Endometrium (tissue), 2 donors: Measurements from ENCODE around the gene TRAM2.

Experiments used
- FAIRE-seq: peaks from 2 replicates; lab custom pipeline; 2012; peaks lifted over from hg19 to GRCh38; lab: Jason Lieb, UNC
- donor health status: control.
- donor health status: control.

The TRAM2 gene

DNA sequence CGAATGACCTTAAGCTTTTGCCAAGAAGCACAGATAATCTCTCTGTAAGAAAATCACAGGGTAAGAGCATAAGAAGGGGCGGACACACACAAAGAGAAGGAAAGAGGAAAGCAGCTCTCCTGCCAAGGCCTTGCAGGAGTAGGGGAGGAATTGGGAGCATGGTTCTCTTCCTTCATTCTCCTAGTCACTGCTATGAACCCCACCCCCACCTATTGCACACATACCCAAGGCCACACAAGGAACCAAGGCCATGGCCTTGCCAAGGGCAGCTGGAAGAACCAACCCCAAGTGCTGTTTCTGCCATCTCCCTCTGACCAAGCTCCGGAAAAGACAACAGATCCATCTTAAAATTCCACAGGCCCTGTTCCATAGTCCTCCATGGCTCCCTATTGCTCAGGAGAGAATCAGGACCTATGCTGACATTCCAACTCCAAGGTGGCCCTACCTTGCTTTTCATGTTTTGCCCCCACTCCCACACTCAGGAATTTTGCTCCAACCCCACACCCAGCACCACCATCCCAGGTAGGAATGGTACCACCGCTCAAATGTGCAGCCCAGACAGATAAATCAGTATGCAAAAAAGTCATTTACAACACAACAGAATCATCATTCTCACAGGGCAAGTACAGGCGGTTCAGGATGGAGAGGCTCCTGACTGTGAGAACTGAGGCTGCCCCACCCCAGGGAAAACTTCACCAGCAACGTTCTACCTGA, 31.3 kb downstream of the TRAM2 start:
- no peak for FAIRE-seq

DNA sequence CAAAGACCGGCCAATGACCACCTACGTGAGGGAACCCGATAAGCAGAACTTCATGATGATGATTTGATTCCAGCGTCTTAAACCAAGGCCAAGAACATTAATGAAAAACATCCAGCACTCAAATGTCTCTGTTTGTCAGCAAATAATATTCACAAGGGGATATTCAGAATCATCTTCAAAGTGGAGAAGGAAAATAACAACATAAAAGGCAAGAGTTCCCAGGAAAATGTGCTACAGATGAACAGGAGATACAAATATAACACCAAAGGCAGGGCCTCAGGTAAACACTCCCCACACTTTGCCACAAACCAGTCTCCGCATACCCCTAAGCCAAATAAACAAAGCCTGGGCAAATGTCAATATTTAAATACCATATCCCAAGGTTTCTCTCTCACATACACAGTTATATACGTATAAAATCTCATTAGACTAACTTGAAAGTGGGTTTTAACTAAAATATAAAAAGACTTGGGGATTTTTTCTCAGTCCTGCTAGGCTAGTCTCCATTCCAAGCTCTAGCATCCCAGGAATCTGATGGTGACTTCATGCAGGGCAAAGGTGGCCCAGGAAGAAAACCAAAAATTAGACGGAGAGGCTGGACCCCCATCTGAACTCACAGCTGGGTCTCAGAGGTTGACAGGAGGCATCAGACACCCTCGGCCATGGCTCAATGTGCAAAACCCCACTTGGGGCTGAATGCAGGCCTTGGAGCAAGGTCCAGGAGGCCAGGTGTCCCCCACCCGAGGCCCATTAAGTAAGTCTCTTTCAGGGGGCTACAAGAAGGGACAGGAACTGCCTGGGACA, 32.1 kb downstream of the TRAM2 start:
- no peak for FAIRE-seq

DNA sequence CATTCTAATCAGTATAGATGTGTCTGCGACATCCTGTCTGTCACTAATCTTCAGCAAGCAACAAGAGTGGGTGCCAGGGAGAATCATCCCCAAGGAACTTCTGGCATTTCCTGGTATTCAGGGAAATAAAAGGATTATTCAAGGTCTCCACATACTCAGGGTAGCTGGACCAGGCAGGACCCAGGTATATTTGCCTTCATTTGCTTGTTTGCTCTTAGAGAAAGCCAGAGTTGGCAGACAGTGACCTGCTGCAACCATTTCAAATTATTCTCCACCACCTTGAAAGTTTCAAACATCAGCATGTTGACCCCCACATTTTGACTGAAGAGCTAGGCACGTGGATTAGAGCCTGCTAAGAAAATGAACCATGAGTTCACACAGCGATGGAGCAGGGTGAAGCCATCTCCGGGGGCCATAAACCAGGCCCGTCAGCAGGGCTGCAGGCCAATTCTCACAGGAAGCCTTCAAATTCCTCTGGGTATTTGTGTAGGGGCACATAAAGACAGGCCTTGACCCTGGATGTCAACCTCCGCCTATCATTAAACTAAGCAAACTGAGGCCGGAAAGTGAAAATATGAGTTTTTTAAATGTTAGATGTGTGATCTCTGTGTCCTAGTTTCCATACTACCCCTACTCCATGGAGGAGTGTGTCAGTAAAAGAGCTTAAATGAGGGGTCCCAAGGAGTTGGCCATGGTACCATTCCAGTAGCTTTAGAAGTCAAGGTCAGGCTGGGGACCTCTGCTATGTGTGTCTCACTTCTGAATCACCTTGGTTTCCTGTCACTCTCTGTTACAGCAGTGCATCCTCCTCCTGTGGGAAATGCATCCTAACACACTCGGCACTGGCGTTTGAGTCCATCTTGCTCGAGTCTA, 32.9 kb downstream of the TRAM2 start:
- no peak for FAIRE-seq

DNA sequence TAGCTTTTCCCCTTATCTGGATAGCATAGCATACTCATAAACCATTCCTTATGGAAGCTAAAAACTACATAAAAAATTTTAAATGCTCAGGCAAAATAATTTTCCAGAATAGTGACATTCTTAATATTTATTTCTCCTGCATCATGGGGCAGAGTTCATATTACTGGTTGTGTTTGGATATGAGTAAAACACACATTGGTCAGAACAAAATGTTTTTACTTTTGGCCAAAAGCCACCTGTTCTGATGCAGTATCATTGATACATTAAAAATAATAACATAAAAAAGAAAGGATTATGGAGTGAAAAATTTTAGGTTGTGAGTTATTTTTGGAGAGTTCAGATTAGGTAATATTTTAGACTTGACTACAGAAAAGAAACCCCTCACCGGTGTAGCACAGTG, 33.6 kb downstream of the TRAM2 start:
- no peak for FAIRE-seq

DNA sequence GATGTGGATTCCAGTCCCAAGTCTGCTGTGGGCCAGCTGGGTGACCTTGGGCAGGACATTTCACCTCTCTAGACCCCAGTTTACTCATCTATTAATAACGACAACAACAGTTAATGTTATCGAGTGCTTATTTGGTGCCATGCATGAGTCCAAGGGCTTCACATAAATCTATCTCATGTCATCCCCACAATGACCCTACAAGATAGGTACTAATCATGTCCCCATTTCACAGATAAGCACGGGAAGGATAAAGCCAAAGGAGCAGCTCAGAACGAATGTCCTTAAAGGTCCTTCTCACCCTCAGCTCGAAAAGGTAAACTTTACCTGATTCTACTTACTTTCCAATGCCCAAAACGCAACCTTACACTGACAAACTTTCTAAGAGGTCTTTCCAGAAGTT, 35.7 kb downstream of the TRAM2 start:
- FAIRE-seq = no peak

DNA sequence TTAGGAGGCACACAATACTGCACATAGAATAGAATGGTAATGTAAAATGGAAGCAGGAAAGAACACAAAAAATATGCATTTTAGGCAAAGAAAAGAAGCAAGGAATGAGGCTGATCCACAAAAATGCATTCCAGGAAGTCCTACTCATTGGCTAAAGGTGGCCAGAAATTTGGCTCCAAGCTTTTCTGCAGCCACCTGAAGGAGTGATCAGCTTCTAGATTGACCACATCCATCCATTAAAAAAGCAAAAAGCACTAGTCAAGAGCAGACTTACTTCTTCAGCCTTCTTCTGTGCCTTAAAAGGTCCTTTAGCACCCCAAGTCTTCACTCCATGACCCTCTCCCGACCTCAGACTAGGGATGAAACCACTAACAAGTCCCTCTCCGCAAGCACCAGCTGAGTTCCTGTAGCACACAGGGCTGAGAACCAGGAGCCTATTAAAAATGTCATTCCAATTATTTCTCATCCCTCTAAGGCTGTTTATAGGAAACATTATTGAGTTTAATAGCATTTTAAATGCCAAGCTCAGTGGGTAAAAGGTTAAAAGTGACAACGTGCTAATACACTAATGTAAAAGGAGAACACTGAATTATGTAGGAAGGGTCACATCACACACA, 36.5 kb downstream of the TRAM2 start:
- FAIRE-seq = no peak

DNA sequence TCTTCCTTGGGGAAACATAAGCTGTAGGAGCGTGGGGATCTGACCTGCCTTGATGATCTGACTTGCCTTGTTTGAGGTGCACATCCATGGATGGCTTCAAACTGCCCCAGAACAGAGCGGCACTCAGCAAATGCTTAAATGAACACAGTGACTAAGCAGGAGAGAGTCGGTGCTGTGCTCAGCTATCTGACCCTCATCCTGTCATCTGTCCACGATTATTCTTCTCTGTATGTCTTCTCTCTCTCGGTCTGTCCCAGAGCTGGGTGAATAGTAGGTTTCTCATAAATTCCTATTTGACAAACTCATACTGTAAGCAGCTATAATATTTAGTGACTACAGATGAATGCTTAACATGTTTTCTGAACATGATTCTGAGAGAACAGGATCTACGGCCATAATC, 37.3 kb downstream of the TRAM2 start:
- no peak for FAIRE-seq

DNA sequence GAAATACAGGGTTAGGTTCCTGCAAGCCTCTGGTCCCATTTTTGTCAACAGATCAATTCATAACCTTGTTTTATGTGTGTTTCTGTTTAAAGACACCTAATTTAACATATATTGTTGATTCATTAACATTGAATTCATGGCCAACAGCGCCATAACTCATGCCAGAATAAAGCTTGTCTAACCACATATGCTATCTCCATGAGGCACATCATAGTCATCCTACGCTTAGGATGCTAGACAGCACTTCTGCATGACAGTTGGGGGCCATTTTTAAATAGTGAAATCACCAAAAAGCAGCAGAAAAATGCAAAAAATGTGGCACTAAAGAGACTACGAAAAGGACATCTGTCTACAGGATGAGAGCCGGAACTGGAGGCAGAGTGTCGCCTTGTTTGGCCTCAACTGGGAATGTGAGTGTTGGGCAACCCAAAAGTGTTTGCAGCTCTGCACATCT, 37.9 kb downstream of the TRAM2 start:
- no peak for FAIRE-seq

DNA sequence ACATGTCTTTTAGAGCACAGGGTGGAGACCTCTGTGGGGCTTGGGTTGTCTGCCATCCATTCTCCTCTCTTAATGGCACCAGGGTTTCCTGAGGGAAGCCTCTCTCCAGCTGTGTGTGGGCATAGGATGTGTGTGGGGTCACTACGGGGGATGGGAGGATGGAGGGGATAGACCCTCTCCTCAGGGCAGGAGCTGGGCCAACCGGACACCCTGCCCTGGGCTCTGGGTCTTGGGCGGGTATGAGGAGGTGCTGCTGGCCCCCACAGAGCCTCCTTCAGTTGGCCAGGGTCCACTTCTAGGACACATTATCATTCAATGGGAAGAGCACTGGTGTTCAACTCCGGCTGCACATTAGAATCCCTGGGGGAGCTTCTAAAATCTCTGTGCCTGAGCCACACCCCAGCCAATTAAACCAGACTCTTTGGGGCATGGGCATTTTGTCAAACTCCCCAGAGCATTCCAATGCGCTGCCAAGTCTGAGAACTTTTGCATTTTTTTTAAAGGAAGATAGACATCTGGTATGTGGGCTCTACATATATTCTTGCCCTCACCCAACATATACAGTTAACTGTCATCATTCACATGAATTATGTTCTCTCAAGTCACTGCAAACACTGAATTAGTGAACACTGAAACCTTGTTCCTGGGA, 38.5 kb downstream of the TRAM2 start:
- no peak for FAIRE-seq

DNA sequence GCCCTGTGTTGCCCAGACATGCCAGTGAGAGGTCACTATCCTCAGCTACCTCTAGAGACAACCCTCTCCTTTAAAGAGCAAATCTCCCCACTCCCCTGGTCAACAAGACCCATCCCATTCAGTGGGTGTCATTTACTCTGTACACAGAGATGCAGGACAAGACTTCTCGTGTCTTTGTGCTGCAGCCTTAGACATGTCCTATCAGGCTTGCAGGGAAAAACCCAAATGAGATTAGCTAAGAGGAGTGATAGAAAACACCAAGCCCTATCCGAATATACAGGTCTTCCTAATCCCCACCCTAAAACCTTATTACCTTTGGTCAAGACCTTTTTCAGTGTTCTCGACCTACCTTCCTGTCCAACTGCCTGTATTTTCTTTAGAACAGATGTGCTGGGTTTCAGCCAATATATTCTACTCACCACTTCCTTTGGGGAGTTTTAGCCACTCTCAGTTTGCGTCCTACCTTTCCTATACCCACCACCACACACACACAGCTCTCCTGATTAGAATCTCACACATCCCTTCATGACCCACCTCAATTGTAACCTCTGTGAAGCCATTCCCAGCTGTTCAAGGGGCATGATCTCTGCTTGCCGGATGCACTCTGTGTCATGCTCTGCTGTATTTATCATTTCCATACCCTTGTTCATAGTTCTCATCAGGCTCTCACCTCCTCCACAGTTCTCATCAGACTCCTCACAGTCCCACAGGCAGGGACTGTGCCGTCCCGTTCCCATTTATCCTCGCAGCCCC, 39.7 kb downstream of the TRAM2 start:
- no peak for FAIRE-seq

DNA sequence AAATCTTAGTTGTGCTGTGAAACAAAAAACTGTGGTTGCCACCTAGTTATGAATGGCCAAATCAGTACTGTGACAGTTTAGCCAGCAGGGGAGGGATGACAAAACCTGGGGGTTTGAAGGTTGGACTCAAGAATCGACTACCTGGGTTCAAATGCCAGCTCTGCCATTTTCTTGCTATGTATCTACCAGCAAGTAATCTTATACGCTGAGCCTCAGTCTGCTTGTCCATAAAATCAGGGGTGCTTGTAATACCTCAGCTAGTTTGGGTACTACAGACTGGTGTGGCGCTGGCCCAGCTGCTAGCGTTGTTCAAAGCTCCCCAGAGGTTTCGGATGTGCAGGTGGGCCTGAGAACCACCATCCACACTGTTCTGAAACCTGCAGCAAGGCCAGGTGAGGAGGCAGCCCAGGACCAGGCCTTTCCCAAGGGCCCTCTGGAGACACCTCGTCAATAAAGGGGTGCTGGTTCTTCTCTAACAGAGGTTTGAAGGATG, 40.4 kb downstream of the TRAM2 start:
- no peak for FAIRE-seq

DNA sequence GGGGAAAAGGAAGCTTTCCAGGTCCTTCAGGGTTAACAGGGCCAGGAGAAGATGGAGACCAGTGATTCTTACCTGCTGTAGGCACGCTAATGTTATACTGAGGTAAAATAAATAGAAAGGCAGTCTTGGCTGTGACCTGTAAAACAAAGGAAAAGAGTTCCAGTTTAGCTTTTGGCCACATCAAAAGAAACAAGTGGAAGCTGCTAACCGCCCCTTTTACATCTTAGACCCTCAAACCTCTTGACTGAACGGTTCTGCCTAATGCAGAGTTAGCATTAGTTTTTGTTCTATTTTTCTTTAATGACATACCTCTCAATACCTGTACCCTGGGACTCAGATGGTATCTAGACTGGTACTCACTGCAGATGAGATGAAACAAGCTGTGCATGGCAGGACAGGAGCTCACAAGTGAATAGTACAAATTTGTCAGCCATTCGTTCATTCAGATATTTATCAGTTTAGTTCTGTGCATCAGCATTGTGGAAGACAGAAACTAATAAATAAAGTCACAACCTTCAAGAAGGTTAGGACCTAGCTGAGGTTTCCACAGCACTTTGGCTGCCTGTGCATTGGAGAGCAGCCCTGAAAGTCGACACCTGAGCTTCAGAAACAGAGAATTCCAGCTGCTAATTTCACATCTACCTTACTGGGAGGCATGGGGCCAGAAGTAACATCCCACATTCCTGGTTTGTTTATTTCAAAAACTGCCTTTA, 41.0 kb downstream of the TRAM2 start:
- no peak for FAIRE-seq

DNA sequence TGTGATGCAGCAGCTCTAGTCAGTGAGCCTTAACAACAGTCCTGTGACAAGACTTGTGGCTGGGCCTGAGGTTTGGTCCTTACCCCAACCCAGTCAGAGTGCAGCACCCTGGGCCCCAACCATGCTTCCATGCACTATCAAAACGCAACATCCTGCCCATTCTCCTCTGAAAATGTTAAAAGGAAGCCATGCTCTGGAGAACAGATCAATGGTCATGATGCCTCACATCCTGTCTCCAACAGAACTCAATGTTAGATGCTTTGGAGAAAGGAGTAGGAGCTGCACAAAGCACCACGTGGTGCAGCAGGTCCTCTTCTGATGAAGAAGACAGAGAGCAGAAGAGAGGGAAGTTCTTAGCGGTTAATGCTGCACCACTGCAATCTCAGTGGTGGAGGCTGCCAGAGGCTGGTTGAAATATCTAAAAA, 41.9 kb downstream of the TRAM2 start:
- no peak for FAIRE-seq

DNA sequence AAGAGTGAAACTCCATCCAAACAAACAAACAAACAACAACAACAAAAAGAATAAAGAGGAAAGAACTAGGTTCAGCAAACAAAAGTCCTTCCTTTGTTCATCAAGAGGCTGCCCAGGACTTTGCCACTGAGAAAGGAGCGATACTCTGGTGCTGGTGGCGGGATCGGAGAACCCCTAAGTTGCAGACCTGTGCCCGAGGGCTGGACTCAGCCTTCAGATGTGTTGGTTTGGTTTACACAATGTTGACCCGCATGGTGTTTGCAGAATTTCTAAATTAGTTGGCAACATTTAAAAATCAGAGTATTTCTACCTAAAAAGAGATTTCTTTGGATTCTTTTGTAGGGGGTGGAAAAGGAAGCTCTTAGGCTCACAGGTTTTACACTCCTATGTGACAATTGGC, 42.5 kb downstream of the TRAM2 start:
- no peak for FAIRE-seq

DNA sequence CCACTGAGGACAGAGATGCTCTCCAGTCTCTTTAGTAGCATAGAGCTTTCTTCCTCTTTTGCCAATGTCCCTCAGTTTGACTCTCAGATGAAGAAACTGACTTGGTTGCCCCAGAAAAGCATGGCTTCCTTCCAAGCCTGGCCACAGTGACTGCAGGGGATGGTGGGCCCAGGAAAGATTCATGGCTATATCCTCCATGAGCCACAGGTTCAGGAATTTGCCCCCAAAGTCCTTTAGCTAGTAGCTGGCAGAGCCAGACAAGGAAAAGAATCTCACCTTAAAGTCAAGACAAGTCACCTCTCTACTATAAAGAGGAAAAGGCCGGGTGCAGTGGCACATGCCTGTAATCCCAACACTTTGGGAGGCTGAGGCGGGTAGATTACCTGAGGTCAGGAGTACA, 43.4 kb downstream of the TRAM2 start:
- FAIRE-seq = no peak

DNA sequence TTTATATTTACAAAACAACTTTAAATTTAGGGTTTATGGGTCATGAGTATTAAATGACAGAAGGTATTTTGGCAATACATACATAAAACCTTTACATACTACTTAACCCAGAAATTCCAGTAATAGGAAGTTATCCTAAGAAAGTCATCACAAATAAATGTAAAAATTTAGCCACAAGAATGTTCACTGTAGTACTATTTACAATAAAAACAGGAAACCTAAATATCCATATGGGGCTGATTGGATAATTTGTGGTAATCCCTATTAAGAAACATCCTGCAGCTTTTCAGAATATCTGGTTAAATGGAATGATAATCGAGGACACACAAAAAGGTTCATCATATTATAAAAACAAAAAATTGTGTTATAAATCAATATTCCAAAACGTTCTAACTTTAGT, 44.4 kb downstream of the TRAM2 start:
- FAIRE-seq = no peak

DNA sequence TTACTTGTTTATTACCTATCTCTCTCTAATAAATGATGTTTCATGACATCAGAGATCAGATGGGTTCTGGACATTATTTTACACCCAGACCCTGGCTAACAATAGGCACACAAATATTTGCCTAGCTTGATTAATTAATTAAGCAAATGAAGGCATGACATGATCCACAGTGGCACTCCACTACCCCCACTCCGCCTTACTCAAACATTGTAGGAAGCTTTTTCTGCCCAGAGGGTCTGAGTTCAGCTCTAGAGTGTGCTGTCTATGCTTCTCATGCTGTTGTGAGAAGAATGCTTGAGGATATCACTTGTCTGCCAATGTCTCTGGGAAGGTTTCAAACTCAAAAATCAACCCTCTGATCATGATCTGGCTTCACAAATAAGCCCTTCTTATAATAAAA, 45.0 kb downstream of the TRAM2 start:
- FAIRE-seq = no peak

DNA sequence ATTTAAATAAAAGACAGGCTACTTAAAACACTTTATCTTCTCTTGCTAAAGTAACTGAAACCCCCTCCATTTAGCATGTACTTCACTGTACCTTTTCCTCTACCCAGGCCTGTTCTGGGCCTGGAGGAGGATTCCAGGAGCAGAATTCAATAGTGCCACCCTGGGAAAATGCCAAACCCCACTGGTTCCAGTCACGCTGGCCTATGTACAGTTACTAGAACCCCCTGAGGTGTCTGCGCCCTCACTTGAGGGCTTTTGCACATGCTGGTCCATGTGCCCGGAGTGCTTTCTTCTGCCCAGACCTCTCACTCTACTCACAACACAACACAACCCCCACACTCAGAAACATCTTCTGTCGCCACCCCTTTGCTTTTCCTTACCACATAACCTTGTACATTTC, 45.5 kb downstream of the TRAM2 start:
- FAIRE-seq = no peak

DNA sequence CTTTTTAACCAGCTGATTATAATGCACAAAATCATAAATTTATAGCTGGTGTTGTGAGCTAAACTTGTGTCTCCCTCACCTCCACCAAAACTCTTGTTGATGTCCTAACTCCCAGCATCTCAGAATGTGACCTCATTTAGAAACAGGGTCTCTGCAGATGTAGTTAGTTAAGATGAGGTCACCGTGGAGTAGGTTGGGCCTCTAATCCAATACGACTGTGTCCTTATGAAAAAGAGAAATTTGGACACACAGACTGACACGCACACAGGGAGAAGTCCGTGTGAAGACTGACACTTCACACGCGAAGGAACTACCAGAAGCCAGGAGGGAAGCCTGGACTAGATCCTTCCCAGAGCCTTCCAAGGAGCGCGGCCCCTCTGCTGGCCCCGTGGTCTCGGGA, 46.5 kb downstream of the TRAM2 start:
- FAIRE-seq = no peak

DNA sequence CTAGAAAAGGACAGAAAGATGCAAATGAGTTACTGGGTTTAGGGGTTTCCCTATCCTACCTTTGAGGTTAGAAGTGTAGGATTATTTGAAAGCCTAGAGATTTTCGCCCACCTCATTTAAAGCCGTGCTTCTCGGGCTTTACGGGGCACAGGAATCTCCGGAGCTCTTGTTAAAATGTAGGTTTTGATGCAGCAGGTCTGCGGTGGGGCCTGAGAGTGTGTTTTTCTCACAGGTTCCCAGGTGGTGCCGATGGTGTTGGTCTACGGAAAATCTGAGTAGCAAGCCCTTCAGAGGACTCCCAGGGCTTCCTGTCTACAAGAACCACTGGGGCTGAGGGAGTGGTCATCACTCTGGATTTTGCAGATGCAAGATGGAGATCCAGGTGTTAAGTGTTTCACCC, 47.5 kb downstream of the TRAM2 start:
- FAIRE-seq = no peak
